Breast epithelium (tissue), 3 donors: ENCODE measurements around the gene FAIM2.

Experiments
- POLR2A ChIP-seq: fragments of 450-650 bp; IDR thresholded peaks from one replicate; pipeline ENCODE4 v1.6.1; 2016; ENCODE audit warnings: antibody characterized with exemption, mild to moderate bottlenecking, moderate library complexity
- POLR2AphosphoS5 ChIP-seq, 3 donors: sonication (generic); formaldehyde crosslinking; IDR thresholded peaks; one replicate each; pipeline ENCODE4 v1.6.1; 2017; ENCODE audit warnings: antibody characterized with exemption in 3 of 3
- TF ChIP-seq, protein P1 (sequence below), 3 donors: fragments of 450-650 bp; IDR thresholded peaks; one replicate each; pipeline ENCODE4 v1.5.1; 2016 to 2017; ENCODE audit warnings: antibody characterized with exemption in 3 of 3, mild to moderate bottlenecking in 3 of 3, moderate library complexity in 3 of 3

DNA sequence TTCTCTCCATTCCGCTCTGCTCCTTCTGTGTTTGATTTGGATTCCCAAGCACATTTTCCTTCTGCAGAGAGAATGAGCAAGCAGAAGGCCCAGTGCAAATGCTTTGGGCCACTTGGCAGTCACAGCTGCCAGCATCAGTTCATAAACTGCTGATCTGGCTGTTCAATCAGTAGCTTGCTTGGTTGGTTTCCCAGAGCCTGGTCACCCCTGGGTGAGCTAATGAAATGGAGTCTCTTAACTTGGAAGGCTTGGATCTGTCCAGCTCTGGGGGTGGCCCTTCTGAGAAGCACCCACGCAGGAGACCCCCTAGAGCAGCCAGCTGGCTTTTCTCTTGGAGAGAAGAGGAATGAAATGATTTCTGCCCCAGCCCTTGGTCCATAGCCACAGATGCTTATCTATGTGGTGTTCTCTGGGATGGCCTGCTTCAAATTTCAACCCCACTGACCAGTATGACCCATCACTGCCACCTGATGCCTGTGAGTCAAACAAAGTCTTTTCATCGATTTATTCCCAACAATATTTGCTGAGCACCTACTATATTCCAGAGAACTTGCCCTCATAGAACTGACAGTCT is 30.3 kb downstream of the FAIM2 start:
- TF ChIP-seq POLR2A (no peak), POLR2AphosphoS5 (IDR thresholded peaks at IDR 0.05) (no peak)
- TF ChIP-seq, protein P1, sequence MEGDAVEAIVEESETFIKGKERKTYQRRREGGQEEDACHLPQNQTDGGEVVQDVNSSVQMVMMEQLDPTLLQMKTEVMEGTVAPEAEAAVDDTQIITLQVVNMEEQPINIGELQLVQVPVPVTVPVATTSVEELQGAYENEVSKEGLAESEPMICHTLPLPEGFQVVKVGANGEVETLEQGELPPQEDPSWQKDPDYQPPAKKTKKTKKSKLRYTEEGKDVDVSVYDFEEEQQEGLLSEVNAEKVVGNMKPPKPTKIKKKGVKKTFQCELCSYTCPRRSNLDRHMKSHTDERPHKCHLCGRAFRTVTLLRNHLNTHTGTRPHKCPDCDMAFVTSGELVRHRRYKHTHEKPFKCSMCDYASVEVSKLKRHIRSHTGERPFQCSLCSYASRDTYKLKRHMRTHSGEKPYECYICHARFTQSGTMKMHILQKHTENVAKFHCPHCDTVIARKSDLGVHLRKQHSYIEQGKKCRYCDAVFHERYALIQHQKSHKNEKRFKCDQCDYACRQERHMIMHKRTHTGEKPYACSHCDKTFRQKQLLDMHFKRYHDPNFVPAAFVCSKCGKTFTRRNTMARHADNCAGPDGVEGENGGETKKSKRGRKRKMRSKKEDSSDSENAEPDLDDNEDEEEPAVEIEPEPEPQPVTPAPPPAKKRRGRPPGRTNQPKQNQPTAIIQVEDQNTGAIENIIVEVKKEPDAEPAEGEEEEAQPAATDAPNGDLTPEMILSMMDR (IDR thresholded peaks at IDR 0.05), result no peak
